ENCODE measurements around the gene TROAP. TPM values are rescaled to one million over a fixed set of nuclear protein-coding genes. Genes with fewer than 3 reads are reported as not detected.

Gene TROAP
- polyA plus RNA-seq, 1 experiment: 24.8 TPM

- no peak for TF ChIP-seq CTCF (IDR thresholded peaks at IDR 0.05; ENCODE audit: insufficient read depth, low read depth, low read length)
- H3K27me3 ChIP-seq (ENCODE audit: control insufficient read depth, insufficient read depth, low read length): peaks cover 48% of the 10 kb centered on the region
- no peak within 1 kb of the TSS for H3K4me3 ChIP-seq (ENCODE audit: low read depth, low read length)
- POLR2A ChIA-PET: no interaction called here
- no peak for DNase-seq (ENCODE audit: low read depth)
- H3K36me3 ChIP-seq (ENCODE audit: control insufficient read depth, insufficient read depth, low read length): no peaks in the 10 kb centered on the region
- CTCF ChIA-PET: interaction anchor here (0.7 to 11.5 kb wide), 18 partner anchors 8 to 286 kb away, joined by 3 to 94 read pairs (median 7); partner anchors contain the start of genes C1QL4 and TROAP
These were observed 27.7 kb upstream of the TROAP start, which contains the start of gene PRPH for GRCh38 chr12:49295082-49295936. TSS of gene PRPH (plus strand) at chr12:49295147. CDS start at chr12:49295201, 54 bp downstream.

GRCh38 chr12:49296034-49296835 lies 26.8 kb upstream of the TROAP start:
- peak; percentile 74 for TF ChIP-seq CTCF (IDR thresholded peaks at IDR 0.05; ENCODE audit: insufficient read depth, low read depth, low read length)
- DNase-seq (ENCODE audit: low read depth): no peak
- no peak overlapping the region for H3K4me3 ChIP-seq (ENCODE audit: low read depth, low read length)
- no peaks in the 10 kb centered on the region for H3K36me3 ChIP-seq (ENCODE audit: control insufficient read depth, insufficient read depth, low read length)
- peaks cover 48% of the 10 kb centered on the region for H3K27me3 ChIP-seq (ENCODE audit: control insufficient read depth, insufficient read depth, low read length)
- ChIA-PET POLR2A (no interaction called here), CTCF (interaction anchor here (0.7 to 11.5 kb wide), 22 partner anchors 9 to 285 kb away, joined by 3 to 94 read pairs (median 6); partner anchors contain the start of genes C1QL4 and TROAP)

- Histone ChIP-seq H3K36me3 (ENCODE audit: control insufficient read depth, insufficient read depth, low read length) (no peaks in the 10 kb centered on the region), H3K4me3 (ENCODE audit: low read depth, low read length) (peak overlapping the region; percentile 5; the same call in 1 of the 2 replicates), H3K27me3 (ENCODE audit: control insufficient read depth, insufficient read depth, low read length) (peaks cover 48% of the 10 kb centered on the region)
- TF ChIP-seq CTCF (IDR thresholded peaks at IDR 0.05; ENCODE audit: insufficient read depth, low read depth, low read length): no peak
- CTCF ChIA-PET: interaction anchor here (0.7 to 11.5 kb wide), 19 partner anchors 8 to 60 kb away, joined by 3 to 94 read pairs (median 5); partner anchors contain the start of genes C1QL4 and TROAP
- POLR2A ChIA-PET: no interaction called here
- DNase-seq (ENCODE audit: low read depth): no peak
These were observed 26.0 kb upstream of the TROAP start for GRCh38 chr12:49296836-49297694.

GRCh38 chr12:49297695-49298060 lies 25.4 kb upstream of the TROAP start:
- TF ChIP-seq CTCF (IDR thresholded peaks at IDR 0.05; ENCODE audit: insufficient read depth, low read depth, low read length): no peak
- DNase-seq (ENCODE audit: low read depth): no peak
- no peaks in the 10 kb centered on the region for H3K36me3 ChIP-seq (ENCODE audit: control insufficient read depth, insufficient read depth, low read length)
- no peak overlapping the region for H3K4me3 ChIP-seq (ENCODE audit: low read depth, low read length)
- POLR2A ChIA-PET: no interaction called here
- peaks cover 48% of the 10 kb centered on the region for H3K27me3 ChIP-seq (ENCODE audit: control insufficient read depth, insufficient read depth, low read length)
- CTCF ChIA-PET: interaction anchor here (0.8 to 11.5 kb wide), 14 partner anchors 7 to 60 kb away, joined by 3 to 94 read pairs (median 6); partner anchors contain the start of gene TROAP
